Astrocyte (in vitro differentiated cells and primary cell): ENCODE measurements around the gene CFAP45. TPM values are rescaled to one million over a fixed set of nuclear protein-coding genes. Genes with fewer than 3 reads are reported as not detected.

Experiments used
- DNase-seq: peaks from one replicate; pipeline ENCODE4 v3.0.0-alpha.2; 2010; ENCODE audit warnings: low read depth
- FAIRE-seq: peaks from 2 replicates; lab custom pipeline; 2011; peaks lifted over from hg19 to GRCh38; lab: Jason Lieb, UNC
- H2AFZ ChIP-seq: 2 replicates; pipeline ENCODE4 v1.6.0; 2012; ENCODE audit warnings: low read depth, low read length, inconsistent platforms
- H3K27ac ChIP-seq: 2 replicates; pipeline ENCODE4 v1.5.1; 2011; ENCODE audit warnings: low read depth, low read length, inconsistent platforms
- H3K27me3 ChIP-seq: 2 replicates; pipeline ENCODE4 v1.6.0; 2011; ENCODE audit warnings: low read length, inconsistent platforms; ENCODE audit not compliant: insufficient read depth
- H3K36me3 ChIP-seq: 2 replicates; pipeline ENCODE4 v1.5.1; 2011; ENCODE audit warnings: low read length, inconsistent platforms; ENCODE audit not compliant: insufficient read depth
- H3K4me1 ChIP-seq: 2 replicates; pipeline ENCODE4 v1.5.1; 2011; ENCODE audit warnings: low read length, inconsistent platforms; ENCODE audit not compliant: insufficient read depth
- H3K4me2 ChIP-seq: 2 replicates; pipeline ENCODE4 v1.6.0; 2012; ENCODE audit warnings: low read length, inconsistent platforms
- H3K4me3 ChIP-seq: 2 replicates; pipeline ENCODE4 v1.5.1; 2011; ENCODE audit warnings: low read depth, mild to moderate bottlenecking, low read length, inconsistent platforms; ENCODE audit not compliant: insufficient read depth
- H3K79me2 ChIP-seq: 2 replicates; pipeline ENCODE4 v1.6.0; 2012; ENCODE audit warnings: mild to moderate bottlenecking, low read length, inconsistent platforms; ENCODE audit not compliant: insufficient read depth
- H3K9ac ChIP-seq: 2 replicates; pipeline ENCODE4 v1.6.0; 2012; ENCODE audit warnings: mild to moderate bottlenecking, low read length, inconsistent platforms
- H3K9me3 ChIP-seq: 2 replicates; pipeline ENCODE4 v1.5.1; 2012; ENCODE audit warnings: low read depth, mild to moderate bottlenecking, low read length, inconsistent platforms; ENCODE audit not compliant: insufficient read depth
- H4K20me1 ChIP-seq: 2 replicates; pipeline ENCODE4 v1.6.0; 2012; ENCODE audit warnings: low read length, inconsistent platforms; ENCODE audit not compliant: insufficient read depth
- H3K27ac Mint-ChIP-seq: one replicate; pipeline ENCODE4 v1.8.0; 2021; ENCODE audit warnings: mild to moderate bottlenecking, mixed read lengths; ENCODE audit not compliant: unreplicated experiment
- H3K27me3 Mint-ChIP-seq: one replicate; pipeline ENCODE4 v1.8.0; 2021; ENCODE audit warnings: low read depth, mixed read lengths; ENCODE audit not compliant: unreplicated experiment
- H3K36me3 Mint-ChIP-seq: one replicate; pipeline ENCODE4 v1.8.0; 2021; ENCODE audit warnings: low read depth, mixed read lengths; ENCODE audit not compliant: unreplicated experiment
- H3K4me1 Mint-ChIP-seq: one replicate; pipeline ENCODE4 v1.8.0; 2021; ENCODE audit warnings: low read depth, mixed read lengths; ENCODE audit not compliant: unreplicated experiment
- H3K4me3 Mint-ChIP-seq: one replicate; pipeline ENCODE4 v1.8.0; 2021; ENCODE audit warnings: mild to moderate bottlenecking, moderate library complexity, mixed read lengths; ENCODE audit not compliant: unreplicated experiment
- H3K9me3 Mint-ChIP-seq: one replicate; pipeline ENCODE4 v1.8.0; 2021; ENCODE audit warnings: mild to moderate bottlenecking, mixed read lengths; ENCODE audit not compliant: unreplicated experiment
- EZH2 ChIP-seq: IDR thresholded peaks from 2 replicates; pipeline ENCODE4 v1.6.1; 2012; ENCODE audit warnings: mild to moderate bottlenecking, low read length, inconsistent platforms; ENCODE audit not compliant: insufficient read depth
- total RNA-seq: library from RNA; stranded (reverse); gene quantifications from 2 replicates; pipeline ENCODE4 v1.2.1, GENCODE V29; 2021
- TF ChIP-seq, protein P1 (sequence below): IDR thresholded peaks from 2 replicates; pipeline ENCODE4 v1.5.1; 2011; ENCODE audit warnings: low read depth, mild to moderate bottlenecking, inconsistent platforms, low read length, moderate library complexity; ENCODE audit not compliant: insufficient read depth

Gene CFAP45
- total RNA-seq, 1 donor from 2014 or later = 3.2 TPM

DNA sequence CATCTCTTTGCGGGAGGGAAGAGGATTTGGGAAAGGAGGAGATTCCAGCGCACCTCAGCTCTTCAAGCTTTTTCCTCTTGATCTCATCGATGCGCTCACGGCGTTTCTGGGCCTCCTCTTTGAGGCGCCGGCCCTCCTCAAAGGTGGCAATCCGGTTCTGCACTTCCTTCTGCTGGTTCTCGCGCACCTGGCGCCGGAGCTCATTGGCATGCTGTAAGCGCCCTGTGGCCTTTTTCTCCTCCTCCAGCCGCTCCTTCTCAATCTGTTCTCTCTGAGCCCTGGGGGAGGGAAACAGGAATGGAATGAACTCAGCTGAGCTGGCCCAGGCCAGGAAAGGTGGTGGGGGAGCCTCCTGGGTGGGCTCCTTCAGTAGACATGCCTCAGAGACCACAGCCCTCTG lies 27.1 kb downstream of the CFAP45 start:
- H3K9me3 ChIP-seq = no peaks in the 10 kb centered on the region
- no peak for TF ChIP-seq EZH2
- TF ChIP-seq, protein P1, sequence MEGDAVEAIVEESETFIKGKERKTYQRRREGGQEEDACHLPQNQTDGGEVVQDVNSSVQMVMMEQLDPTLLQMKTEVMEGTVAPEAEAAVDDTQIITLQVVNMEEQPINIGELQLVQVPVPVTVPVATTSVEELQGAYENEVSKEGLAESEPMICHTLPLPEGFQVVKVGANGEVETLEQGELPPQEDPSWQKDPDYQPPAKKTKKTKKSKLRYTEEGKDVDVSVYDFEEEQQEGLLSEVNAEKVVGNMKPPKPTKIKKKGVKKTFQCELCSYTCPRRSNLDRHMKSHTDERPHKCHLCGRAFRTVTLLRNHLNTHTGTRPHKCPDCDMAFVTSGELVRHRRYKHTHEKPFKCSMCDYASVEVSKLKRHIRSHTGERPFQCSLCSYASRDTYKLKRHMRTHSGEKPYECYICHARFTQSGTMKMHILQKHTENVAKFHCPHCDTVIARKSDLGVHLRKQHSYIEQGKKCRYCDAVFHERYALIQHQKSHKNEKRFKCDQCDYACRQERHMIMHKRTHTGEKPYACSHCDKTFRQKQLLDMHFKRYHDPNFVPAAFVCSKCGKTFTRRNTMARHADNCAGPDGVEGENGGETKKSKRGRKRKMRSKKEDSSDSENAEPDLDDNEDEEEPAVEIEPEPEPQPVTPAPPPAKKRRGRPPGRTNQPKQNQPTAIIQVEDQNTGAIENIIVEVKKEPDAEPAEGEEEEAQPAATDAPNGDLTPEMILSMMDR = no peak
- DNase-seq (no peak), FAIRE-seq (no peak)
- Mint-ChIP-seq H3K4me1 (peaks cover 34% of the 10 kb centered on the region), H3K36me3 (peaks cover 15% of the 10 kb centered on the region), H3K4me3 (no peak overlapping the region), H3K9me3 (no peaks in the 10 kb centered on the region), H3K27me3 (peaks cover 6% of the 10 kb centered on the region), H3K27ac (peak overlapping the region; percentile 70)
- no peak overlapping the region for H3K27ac ChIP-seq
- peaks cover 14% of the 10 kb centered on the region for H3K4me1 ChIP-seq
- no peak overlapping the region for H3K4me2 ChIP-seq
- H2AFZ ChIP-seq = no peak overlapping the region
- H3K79me2 ChIP-seq = no peaks in the 10 kb centered on the region
- no peaks in the 10 kb centered on the region for H4K20me1 ChIP-seq
- no peak overlapping the region for H3K9ac ChIP-seq
- H3K36me3 ChIP-seq = no peaks in the 10 kb centered on the region
- no peaks in the 10 kb centered on the region for H3K27me3 ChIP-seq
- H3K4me3 ChIP-seq = no peak overlapping the region

DNA sequence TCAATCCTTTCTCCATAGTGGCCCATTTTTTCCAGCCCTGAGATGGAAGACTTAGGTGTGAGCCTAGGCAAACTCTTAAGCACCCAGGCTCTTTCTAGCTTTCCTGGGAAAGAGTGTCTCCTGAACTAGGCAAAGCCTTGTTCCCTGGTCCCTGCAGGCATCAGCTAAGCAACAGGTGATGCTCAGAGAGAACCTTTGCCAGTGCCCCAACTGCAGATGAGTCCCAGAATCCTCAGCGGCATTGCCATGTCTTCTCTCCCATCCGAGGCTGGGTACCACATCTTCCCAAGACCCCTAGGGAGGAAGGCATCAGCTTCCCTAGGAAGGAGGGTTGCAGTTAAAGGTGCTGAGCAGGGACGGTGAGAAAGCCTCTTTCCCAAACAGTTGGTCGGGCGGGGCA lies 29.3 kb downstream of the CFAP45 start:
- no peak overlapping the region for H2AFZ ChIP-seq
- H3K4me2 ChIP-seq = no peak overlapping the region
- H3K36me3 ChIP-seq = no peaks in the 10 kb centered on the region
- H3K4me3 Mint-ChIP-seq = no peak overlapping the region
- H3K9me3 Mint-ChIP-seq = peaks cover 2% of the 10 kb centered on the region
- H3K27me3 Mint-ChIP-seq = peaks cover 4% of the 10 kb centered on the region
- peaks cover 14% of the 10 kb centered on the region for H3K4me1 ChIP-seq
- no peak for FAIRE-seq
- no peak overlapping the region for H3K9ac ChIP-seq
- no peaks in the 10 kb centered on the region for H3K9me3 ChIP-seq
- TF ChIP-seq EZH2 = no peak
- TF ChIP-seq, protein P1 = no peak
- peaks cover 50% of the 10 kb centered on the region for H3K4me1 Mint-ChIP-seq
- H3K4me3 ChIP-seq = no peak overlapping the region
- peaks cover 14% of the 10 kb centered on the region for H3K36me3 Mint-ChIP-seq
- no peaks in the 10 kb centered on the region for H3K79me2 ChIP-seq
- H4K20me1 ChIP-seq = no peaks in the 10 kb centered on the region
- peak overlapping the region; percentile 4 for H3K27ac Mint-ChIP-seq
- no peaks in the 10 kb centered on the region for H3K27me3 ChIP-seq
- H3K27ac ChIP-seq = no peak overlapping the region
- DNase-seq = no peak

DNA sequence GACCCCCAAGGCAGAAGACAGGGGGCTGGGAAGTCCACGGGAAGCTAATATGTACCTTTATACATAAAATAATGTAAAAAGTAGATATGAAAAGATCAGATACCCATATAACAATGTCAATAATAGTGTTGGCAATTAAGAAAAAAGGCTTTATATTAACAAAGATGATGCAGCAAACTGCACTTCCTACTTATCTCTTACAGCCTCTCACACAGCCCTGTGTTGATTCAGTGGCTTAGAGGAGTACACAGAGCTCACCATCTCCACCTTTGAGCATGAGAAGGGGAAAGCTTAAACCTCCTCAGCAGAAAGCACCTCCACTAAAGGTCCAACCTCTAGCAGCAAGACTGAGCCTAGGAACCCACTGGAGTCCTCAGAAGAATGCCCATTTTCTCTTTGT lies 30.4 kb downstream of the CFAP45 start:
- peaks cover 14% of the 10 kb centered on the region for H3K4me1 ChIP-seq
- Mint-ChIP-seq H3K4me3 (no peak overlapping the region), H3K27ac (peak overlapping the region; percentile 59), H3K9me3 (peaks cover 2% of the 10 kb centered on the region), H3K4me1 (peaks cover 51% of the 10 kb centered on the region), H3K36me3 (peaks cover 14% of the 10 kb centered on the region), H3K27me3 (peaks cover 4% of the 10 kb centered on the region)
- H3K9ac ChIP-seq = no peak overlapping the region
- no peaks in the 10 kb centered on the region for H3K9me3 ChIP-seq
- H3K27me3 ChIP-seq = no peaks in the 10 kb centered on the region
- H3K27ac ChIP-seq = no peak overlapping the region
- H3K4me3 ChIP-seq = no peak overlapping the region
- no peak for DNase-seq
- no peak overlapping the region for H2AFZ ChIP-seq
- TF ChIP-seq, protein P1 = no peak
- TF ChIP-seq EZH2 = no peak
- H3K36me3 ChIP-seq = no peaks in the 10 kb centered on the region
- FAIRE-seq = no peak
- H3K79me2 ChIP-seq = no peaks in the 10 kb centered on the region
- H3K4me2 ChIP-seq = peak overlapping the region; percentile 63
- no peaks in the 10 kb centered on the region for H4K20me1 ChIP-seq
